ENCODE data around the gene GPR101. TPM values are rescaled to one million over a fixed set of nuclear protein-coding genes. Genes with fewer than 3 reads are reported as not detected.
"Not testable (repeated sequence)": the region's sequence is repeated elsewhere in the genome, so short reads cannot be mapped to it uniquely, and the experiment has no call there.

Gene GPR101
- total RNA-seq, 1 donor from 2014 or later = not detected

DNA sequence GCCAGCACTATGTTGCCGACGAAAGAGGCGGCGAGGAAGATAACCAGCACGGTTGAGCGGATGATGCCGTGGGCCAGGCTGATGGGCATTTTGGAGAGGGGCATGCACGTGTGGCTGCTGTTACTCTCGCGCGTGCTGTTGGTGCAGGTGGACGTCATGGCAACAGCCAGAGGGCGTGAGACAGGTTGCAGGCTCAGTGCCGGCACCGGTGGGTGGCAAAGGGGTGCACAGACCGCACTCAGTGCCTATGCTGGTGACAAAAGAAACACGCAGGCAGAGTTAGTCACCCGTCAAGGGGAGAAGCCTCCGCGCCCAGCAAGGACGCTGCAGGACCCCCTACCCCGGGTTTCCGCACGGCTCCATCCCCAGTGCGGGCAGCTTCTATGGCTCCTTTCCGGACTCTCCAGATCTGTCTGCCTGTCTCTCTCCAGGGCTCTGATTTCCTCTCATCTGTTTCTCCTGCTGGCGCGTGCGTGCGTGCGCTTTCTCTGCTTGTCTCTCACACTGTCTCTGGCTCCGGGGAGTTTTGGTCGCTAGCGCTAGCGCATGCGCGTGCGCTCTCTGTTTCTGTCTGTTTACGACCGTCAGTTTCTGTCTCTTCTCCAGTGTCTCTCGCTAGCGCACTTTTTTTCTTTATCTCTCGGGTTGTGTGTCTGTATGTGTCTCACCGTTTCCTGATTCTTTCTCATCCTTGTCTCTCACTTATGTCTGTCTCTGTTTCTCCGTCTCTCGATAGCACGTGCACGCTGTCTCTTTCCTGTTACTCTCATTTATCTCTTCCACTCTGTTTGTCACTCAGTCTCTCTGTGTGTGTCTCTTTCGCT lies 2.1 kb downstream of the GPR101 start:
- DNase-seq (no peak), ATAC-seq (ENCODE audit: poor library complexity) (no peak)
- intact Hi-C loops (cut with DNase I) = no loop called here

DNA sequence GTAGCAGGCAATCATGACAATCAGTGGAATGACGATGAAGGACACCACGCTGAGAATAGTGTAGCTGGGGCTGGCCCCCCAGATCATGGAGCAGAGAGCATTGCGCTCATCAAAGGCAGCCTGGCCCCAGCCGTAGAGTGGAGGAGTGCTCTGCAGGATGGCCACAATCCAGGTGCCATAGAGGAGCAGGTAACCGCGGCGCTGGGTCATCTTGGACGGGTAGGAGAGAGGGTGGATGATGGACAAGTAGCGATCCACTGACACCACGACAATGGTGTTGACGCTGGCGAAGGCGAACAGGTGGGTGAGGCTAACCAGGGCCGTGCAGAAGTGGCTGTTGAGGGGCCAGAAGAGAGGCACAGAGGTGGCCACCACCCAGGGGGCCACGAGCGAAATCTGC lies 2.8 kb downstream of the GPR101 start:
- no peak for DNase-seq
- intact Hi-C loops (cut with DNase I) = no loop called here
- ATAC-seq (ENCODE audit: poor library complexity) = no peak

DNA sequence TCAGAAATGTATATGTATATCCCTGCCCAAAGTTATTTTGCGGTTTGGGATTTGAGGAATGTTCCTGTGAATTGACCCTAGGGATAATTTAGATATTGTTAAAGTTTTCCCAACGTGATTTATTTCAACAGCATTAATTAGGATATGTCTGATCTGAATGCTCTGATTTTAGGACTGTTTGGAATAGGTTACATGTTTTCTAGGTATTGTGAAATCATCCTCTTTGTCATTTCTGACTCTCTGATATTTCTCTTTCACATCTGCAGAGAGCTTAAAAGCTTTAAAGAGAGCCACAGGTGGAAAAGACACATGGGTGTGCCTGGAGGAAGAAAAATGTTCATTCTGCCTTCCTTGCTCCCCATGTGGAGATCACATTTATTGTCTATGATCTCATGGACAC lies 5.1 kb downstream of the GPR101 start:
- ATAC-seq (ENCODE audit: poor library complexity) (no peak), DNase-seq (no peak)
- intact Hi-C loops (cut with DNase I) = no loop called here

DNA sequence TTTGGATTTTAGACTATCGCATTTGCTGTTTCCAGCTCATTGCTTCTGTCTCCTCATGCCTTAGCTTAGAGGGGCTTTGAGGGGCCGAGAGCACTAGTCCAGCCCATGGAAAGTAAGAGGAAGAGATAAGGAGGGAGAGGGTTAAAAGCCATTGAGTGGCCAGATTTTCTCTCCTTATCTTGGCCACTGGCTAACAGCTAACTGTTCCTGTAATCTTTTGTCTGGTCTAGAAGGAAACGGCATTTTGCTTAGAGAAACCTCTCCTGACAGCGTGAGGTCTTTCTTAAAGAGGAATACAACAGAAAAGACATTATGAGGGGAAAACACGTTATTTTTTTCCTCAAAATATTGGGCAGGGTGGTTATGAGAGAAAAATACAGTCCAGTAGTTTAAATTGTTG lies 7.9 kb downstream of the GPR101 start:
- DNase-seq (no peak), ATAC-seq (ENCODE audit: poor library complexity) (no peak)
- intact Hi-C loops (cut with DNase I) = no loop called here

DNA sequence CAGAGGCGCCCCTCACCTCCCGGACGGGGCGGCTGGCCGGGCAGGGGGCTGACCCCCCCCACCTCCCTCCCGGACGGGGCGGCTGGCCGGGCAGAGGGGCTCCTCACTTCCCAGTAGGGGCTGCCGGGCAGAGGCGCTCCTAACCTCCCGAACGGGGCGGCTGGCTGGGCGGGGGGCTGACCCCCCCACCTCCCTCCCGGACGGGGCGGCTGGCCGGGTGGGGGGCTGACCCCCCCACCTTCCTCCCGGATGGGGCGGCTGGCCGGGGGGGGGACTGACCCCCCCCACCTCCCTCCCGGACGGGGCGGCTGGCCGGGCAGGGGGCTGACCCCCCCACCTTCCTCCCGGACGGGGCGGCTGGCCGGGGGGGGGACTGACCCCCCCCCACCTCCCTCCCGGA lies 33.6 kb downstream of the GPR101 start:
- ATAC-seq (ENCODE audit: poor library complexity); DNase-seq; intact Hi-C loops (cut with DNase I): not testable (repeated sequence)

DNA sequence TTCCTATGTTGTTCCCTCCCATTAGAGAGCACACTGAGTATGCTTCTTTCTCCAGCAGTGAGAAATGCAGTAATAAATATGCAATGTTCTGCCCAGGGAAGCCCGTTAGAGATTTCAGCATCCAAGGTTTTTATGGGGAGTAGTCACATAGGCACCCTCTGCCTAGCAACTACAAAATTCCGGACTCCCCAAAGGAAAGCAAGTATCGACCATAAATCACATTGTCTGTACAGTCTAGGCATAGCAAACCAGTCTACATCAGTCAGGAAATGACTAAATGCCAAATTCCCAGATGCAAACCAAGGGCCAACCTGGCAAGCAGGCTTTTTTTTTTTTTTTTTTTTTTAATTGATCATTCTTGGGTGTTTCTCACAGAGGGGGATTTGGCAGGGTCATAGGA lies 34.8 kb downstream of the GPR101 start:
- intact Hi-C loops (cut with DNase I) = no loop called here
- DNase-seq (no peak), ATAC-seq (ENCODE audit: poor library complexity) (no peak)

Other genes starting within 250 kb of the GPR101 start
- gene RBMX, start 153.3 kb downstream of the GPR101 start, total RNA-seq = 78.3 TPM

Data from Right ventricle myocardium superior (tissue), 1 donor.